ENCODE measurements around the gene CCT8.
"Not testable (repeated sequence)": the region's sequence is repeated elsewhere in the genome, so short reads cannot be mapped to it uniquely, and the experiment has no call there.

The CCT8 gene

DNA sequence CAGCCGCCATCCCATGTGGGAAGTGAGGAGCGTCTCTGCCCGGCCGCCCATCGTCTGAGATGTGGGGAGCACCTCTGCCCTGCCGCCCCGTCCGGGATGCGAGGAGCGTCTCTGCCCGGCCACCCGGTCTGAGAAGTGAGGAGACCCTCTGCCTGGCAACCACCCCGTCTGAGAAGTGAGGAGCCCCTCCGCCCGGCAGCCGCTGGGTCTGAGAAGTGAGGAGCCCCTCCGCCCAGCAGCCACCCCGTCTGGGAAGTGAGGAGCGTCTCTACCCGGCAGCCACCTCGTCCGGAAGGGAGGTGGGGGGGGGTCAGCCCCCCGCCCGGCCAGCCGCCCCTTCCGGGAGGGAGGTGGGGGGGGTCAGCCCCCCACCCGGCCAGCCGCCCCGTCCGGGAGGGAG lies 62.2 kb downstream of the CCT8 start:
- DNase-seq, result not testable (repeated sequence)

- DNase-seq, result no peak
These were observed 65.1 kb downstream of the CCT8 start for GRCh38 chr21:29008367-29008766.

DNA sequence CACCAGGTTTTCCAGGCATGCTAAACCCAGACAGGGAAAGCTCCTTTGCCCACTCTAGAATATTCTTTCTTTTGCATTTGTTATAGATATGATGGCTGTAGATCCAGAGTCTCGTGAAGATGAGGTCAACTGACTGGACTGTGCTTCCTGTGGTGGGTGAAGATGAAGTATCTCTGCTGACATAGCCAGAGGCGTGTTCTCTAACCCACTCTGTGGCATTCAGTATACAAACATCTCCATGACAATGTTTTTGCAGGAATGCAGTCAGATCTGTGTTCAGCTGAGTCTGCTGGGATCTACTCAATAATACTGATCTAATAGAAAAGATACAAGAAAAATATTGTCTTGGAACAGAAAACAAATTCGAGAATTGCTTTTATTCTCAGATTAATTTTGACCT lies 65.6 kb downstream of the CCT8 start:
- no peak for DNase-seq

DNA sequence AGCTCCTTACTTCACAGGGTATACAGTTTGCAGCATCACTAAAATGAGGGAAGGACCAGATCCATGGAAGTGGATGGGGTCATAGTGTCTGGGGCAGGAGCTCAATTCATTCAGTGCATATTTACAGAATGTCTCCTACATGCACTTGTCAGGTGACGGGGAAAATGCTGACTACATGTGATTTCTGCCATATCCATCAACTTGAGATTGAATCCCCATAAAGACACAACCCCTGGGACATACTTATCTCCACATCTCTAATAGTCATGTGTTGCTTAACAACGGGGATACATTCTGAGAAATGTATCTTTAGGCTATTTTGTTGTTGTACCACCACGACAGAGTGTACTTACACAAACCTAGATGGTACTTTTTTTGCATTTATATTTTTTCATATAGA lies 66.3 kb downstream of the CCT8 start:
- DNase-seq, result no peak
